Stimulated activated CD4-positive, alpha-beta T cell treated with anti-CD3 and anti-CD28 coated beads, Interleukin-15, amount 100 ng/mL, for 1 hour (primary cell): ENCODE measurements around the gene PRKAR1B.

ENCODE experiments used
- DNase-seq, 2 donors: peaks; one replicate each; pipeline ENCODE4 v3.0.0-alpha.2; 2020; ENCODE audit warnings: low read depth in 1 of 2, low spot score in 1 of 2

PRKAR1B gene

DNA sequence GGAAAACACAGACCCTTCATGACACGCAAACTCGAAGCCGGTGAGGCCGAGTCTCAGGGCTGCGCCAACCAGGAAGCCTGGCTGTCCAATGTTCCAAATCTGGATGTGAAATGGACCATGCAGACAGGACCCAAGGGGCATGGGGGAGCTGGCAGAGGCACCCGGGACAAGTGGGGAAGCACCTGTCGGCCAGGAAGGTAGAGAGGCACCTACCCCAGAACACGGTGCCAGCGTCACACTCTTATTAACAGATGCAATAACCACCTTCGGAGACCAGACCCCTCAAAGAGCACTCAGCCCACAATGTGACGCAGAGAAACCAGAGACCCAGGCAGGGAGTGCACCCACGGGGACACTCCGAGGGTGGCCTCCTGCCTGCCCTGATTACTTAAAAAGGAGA is 119.1 kb downstream of the PRKAR1B start:
- DNase-seq, result no peak

DNA sequence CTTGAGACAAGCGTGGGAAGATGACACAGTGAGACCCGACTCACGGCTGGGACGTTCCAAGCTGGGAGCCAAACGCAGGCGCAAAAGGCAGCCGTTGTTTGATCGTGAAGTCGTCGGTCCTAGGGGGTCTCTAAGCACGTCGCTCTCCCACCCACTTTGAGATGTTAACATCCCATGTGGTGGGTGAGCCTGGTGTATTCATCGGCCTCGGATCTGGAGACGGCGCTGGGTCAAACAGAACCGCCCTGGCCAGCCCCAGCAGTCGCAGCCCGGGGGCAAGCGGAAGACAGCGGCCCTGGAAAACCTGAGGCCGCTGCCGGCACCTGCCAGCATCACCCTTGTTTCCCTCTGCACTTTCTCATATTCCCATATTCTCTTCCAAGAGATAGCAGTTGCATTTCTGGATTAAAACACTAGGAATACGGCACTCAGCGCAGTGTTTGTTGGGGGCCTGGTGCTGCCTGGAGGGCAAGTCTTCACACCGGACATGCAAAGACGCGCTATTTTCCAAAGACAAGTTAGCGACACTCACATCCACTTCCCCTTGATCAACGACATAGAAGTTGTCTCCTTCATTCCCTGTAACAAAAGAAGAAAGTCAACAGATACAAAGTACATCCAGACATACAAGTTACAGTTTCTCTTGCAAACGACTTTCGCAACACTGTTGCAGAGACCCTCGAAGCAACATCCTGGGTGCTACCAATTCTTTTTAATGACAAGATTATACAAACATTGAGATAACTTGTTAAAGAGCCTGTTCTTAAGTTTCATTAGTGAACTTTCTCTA is 121.2 kb downstream of the PRKAR1B start:
- no peak for DNase-seq

DNA sequence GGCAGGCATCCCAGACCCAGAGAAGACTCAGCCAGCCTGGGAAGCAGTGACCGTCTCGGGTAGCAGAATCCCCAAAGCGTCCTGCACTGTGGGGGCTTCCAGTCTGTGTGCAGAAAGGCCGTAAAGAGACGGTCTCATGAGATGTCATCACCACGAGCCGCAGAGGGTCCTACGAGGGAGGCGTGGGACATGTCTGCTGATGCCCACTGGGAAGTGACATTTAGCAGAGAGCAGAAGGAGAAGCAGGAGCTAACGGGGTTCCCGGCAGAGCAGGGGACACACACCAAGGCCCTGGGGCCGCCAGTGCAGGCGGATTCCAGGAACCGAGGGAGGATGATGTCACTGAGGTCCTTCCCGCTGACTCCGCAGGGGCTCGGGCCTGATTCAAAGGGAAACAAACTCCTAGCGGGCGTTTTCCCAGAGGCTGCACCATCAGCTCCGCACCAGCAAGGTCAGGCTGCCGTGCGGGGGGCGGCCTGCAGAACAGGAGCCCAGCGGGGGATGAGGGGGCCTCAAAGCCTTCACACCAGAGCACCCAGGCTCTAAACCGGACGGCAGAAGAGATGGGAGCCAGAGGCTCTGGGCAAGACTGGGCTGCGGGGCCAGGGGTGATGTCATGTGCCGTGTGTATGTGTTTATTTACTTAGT is 122.1 kb downstream of the PRKAR1B start:
- DNase-seq, result no peak

DNA sequence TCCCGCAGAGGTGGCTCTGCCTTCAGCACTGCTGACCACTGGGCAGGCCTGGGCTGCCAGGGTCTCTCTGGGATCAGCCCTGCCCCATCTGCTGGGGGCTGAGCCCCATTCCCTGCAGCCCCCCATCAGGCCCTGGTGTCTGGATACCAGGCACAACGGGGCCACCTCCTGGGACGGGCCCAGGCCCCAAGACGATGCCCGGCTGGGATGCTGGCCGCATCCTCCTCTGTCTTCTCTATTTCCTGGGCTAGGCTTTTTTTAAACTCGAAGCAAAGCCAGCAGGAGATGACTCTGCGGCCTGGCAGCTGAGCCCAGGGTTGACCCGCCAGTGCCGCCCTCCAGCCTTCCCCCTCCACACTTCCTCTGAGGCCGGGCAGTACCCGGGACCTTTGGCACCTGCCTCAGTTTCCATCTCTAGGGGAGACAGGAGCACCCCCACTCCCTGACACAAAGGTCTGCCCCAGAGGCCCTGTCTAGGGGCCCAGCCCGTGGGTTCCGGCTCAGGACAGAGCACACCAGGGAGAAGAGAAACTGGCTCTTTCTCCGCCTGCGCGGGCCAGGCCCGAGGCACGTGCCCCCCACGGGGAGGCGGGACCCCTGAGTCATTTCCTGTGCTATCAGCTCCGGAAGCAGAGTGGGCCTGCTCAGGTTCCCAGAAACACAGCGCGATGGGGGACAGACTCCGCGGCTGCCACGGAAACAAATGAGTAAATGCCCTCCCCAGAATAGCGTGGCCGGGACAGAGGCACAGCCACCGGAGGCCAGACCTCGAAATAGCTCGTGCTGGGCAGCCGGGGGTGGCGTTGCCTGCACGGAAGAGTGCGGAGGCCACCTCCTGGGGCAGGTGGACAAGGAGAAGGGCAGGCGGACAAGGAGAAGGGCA is 122.8 kb downstream of the PRKAR1B start:
- DNase-seq, result peak; percentile 89 to 90

DNA sequence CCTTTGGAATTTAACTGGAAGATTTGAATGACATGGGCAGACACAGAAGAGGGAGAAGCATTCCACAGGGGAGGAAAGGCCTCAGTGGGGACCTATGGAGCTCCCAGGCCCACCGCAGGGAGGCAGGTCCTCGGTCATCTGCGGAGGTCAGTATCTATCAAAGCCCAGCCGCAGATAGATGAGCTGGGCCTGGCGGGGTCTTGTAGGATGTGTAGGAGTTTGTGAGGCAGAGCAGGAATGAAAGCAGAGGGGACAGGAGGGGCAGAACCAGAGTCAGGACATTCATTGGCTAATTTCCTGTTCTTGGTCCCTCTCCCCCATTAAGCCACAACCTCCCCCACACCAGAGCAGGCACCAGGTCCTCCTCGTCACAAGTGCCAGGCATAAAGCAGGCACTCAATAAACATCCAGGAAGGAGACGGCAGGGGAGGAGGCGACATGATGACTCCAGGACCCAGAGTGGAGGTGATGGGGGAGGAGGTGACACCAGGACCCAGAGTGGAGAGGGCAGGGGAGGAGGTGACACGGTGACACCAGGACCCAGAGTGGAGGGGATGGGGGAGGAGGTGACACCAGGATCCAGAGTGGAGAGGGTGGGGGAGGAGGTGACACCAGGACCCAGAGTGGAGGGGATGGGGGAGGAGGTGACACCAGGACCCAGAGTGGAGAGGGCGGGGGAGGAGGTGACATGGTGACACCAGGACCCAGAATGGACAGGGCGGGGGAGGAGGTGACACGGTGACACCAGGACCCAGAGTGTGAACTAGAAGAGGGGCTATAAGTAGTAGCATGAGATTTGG is 123.7 kb downstream of the PRKAR1B start:
- no peak for DNase-seq

DNA sequence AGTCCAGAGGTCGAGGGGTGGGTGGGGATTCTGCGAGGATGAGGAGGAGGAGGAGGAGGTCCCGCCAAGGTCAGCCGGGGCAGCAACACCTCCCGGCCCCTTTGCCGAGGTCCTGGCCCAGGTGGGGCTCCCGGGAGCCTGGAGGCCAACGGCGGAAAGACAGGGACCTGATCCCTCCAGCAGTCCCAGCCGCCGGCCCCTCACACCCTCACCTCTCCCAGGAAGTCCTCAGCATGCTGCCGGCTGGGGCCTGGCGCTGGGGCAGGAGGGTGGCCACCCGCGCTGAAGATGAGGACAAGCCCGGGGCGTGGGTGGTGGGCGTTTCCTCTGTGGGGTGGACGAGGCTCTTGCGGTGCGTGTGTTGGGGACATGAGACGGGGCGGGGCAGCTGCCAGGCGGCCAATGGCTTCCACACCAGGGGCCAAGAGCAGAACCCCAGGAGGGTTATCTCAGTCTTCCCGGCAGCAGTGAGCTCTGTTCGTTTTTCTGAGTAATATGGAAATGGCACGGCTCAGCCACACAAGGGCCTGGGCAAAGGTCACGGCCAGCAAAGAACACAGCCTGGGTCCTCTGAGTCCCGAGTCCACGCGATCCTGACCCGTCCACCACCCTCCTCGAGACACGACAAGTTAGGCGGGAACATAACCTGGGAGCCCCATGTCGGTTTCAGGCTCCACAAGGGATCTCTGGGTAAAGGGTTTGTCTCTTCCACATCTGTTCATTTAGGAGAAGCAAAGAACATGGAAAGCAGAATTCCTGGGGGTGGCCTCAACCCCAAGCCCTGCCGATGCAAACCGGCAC is 124.5 kb downstream of the PRKAR1B start:
- DNase-seq, result peak in 1 of 2 donors; percentile 49

DNA sequence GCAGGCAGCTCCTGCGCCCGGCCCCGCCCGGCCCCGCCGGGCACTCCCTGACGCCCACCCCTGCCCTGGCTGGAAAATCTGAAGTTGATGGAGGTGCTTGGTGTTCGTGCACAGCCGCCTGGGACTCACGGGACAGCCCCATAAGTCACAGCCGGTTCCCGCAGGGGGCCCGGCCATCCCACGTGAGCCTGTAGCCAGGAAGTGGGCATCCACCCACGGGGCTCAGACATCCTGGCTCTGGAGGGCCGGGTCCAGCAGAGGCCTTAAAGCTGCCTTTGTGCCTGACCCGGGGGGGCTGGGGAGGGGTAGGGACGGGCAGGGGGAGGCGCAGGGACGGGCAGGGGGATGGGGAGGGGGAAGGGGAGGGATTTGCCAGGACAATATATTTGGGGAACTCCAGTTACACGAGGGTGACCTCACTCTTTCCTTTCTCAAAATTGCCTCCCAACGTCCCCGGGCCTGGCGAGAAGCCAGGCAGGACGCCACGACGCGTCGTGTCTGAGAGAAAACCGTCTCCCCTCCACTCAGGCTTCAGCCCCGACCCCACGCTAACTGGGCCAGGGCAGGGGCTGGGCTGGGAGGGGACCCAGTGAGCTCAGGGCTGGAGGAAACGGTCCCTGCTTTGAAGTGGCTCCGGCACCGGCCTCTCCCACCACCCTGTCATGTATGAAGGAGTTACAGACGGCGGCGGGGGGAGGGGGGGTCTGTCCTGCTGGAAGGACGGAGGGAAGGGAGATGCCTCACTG is 125.3 kb downstream of the PRKAR1B start:
- peak; percentile 69 to 86 for DNase-seq

DNA sequence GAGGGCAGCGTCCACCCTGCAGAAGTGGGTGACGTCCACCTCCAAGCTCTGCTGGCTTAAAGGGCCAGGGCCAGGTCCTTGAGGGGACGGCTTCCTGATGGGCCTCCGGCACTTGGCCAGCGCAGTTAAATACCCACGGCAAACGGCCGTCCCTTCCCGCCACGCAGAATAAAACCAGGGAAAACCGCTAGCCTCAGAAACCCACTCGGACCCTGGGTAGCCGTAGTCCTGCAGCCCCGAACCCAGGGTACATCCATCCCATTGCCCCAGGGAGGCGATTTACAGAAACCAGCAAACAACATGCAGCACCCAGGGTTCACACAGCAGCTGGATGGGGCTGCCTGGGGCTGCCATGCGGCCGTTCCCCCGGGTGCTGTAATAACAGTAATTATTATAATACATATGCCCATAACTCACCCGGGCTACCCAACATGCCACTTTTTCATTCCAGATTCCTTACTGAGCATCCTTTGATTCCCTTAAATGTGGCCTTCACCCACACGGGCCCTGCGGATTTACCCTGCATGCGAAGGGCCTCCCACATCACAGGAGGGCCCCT is 126.0 kb downstream of the PRKAR1B start:
- DNase-seq, result no peak

DNA sequence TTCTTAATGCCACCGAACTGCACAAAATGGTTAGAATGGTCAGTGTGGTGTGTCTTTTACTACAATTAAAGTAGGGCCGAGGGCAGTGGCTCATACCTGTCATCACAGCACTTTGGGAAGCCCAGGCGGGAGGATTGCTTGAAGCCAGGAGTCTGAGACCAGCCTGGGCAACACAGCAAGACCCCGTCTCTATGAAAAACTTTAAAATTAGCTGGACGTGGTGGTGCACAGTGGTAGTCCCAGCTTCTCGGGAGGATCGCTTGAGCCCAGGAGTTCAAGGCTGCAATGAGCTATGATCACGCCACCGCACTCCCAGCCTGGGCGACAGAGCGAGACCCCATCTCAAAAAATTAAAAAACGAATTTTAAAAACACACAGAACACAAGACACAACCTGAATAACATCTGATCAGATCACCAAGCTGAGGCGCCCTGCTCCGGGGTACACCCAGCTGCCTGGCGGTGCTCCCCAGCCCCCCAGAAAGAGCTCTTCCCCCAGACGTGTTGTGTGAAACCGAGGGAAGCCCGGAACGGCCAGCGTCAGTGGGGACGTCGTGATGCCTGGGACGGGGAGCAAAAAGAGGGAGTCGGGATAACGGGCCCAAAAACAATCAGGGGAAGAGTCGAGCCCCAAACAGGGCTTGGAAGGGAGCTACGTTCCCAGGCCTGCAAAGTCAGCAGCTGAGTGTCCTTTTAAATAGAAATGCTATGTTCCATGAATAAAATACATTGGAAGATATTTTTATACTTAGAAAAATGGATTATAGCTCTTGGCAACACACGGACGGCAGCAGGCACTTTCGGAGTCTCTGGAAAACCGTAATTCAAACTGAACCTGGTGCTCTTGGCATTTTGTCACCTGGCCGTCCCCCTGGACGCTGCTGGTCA is 126.7 kb downstream of the PRKAR1B start:
- no peak for DNase-seq

DNA sequence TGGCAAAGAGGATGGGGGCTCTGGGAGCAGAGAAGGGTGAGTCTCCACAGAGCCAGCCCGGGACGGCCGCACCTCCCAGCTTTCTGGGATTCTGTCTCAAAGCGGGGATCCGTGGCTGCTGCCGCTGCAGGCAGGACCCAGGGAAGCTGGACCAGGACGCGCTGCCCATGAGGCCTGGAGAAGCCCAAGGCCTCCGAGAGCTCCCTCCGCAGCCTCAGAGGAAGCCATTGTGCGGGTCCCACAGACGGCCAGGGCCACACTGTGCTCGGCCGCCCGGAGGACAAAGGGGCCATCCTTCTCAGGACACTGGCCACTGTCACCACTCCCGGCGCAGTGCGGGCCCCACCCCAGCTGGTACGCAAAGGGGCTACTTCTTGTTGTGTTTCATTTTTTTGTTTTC is 128.2 kb downstream of the PRKAR1B start:
- DNase-seq, result no peak

DNA sequence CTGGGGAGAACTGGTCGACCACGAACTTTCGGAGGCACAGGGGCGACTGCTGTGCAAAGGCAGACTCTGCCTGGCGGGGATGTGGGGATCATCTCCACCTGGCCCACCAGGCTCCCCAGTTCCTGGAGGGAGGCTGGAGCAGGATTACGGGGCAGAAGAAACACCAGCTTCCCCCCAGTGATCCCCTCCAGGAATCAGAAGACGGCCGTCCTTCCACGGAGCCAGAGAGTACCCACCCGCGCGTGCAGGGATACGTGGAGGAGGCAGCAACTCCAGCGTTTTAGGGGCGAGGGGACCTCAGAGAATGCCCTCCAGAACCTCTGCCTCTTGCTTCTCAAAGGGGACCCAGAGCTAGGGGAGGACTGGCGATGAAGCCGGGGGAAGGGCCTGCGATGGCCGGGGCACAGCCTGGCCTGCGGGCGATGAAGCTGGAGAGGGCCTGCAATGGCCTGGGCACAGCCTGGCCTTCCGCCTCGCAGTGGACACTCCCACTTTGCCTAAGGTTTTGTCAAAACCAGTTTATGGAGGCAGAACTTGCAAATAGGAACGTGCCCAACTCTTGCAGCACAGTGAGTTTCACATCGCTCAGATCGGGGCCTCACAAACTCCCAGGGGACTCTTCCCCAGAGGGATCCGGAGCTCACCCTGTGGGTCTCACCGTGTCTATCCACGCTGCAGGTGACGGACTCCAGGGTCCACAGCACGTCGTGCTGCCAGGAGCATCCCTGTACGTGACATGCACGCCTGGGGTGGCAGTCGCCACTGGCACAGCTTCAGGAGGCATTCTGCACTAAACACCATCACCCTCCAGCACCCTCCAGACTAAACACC is 129.5 kb downstream of the PRKAR1B start:
- no peak for DNase-seq

DNA sequence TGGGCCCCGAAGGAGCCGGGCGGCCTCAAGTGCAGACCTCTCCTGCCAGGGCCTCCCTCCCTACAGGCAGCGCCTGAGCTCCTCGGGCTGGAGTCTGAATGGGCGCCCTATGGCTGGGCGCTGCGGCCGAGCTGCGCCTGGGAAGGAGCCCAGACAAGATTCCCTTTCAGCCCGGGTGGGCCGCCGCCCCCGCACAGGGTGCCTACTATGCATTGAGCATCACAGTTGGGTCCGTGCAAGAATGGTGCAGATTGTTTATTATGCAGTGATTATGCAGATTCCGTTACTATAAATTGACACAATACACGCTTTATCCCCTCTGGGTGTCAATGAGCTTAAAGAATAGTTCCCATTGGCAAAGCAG is 130.3 kb downstream of the PRKAR1B start:
- DNase-seq, result no peak

DNA sequence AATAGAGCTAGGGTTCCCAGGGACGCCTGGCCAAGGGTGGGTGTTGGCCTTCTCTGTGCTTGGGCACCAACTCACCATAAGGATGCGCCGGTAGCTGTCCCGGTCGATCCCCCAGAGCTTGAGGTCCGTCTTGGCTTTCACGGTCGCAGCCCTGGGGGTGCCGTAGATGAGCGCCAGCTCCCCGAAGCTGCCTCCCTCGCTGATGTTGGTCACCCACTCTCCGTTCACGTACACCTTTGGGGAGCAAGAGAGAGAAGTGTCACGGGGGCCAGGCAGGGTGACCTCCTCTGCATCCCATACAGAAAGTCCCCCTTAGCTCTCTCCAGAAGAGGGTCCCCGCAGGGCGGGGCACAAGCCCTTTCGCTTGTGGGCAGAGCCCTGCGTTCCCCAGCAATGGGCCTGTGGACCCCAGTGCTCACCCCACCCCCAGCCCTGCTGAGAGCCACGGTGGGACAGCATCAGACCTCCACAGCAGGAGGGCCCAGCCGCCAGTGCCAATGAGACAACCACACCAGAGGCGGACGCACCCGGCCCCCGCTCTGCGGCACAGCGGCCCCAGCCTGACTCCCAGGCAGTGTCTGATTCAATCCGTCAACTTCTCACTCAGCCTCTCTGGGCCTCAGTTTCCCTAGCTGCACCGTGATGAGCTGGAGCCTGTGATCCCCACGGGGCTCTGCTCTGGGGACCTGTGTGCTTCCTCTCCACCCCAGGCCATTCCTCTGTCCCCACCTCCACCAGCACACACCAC is 130.8 kb downstream of the PRKAR1B start:
- DNase-seq, result no peak

DNA sequence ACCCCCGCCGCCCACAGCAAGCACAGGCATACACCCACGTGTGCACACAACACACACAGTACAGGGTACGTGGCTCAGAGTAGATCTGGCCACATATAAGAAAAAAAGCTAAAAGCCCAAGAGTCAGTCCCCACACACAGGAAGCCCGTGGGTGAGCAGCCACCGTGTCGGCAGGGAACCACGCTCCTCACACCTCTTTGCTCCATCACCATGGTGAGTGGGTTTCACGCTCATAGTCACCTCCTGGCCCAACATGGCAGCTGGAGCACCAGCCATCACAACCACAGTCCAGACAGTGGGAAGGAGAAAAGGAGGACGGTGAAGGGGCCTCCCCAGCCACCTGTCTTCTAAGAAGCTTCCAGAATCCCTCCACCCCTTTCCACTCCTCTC is 131.5 kb downstream of the PRKAR1B start:
- no peak for DNase-seq

DNA sequence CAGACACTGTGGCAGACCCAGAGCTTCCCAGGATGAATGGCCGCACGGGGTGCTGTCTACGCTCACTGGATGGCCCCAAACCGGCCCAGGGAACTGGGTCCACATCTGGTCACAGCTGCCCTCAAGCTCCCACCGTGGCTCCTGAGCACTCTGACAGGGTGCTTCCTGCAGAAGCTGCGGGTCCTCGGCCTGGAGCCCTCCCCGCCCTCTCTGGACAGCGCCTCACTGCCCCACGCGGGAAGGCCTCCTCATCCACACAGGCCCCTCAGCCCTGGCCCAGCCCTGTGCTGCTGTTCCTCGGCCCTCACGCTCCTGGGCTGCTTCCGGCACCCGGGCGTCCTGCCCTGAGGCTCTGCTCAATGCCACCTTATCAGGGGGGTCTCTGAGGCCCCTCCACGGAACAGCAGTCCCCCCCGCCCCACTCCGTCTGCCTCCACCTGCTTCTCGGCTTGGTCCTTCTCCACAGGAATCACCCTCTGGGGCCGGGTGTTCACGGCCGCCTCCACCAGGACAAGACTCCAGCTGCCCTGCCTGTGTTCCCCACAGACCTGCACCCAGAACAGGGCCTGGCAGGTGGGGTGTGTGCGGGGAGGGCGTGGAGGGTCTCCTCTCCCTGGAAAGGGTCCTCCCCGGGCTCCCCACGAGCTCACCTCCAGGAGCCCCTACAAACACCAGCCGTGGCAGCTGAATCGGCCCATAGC is 132.0 kb downstream of the PRKAR1B start:
- DNase-seq, result no peak
